ENCODE results near the gene RNF220. TPM values are rescaled to one million over a fixed set of nuclear protein-coding genes. Genes with fewer than 3 reads are reported as not detected.

Gene RNF220
- total and polyA plus RNA-seq, 9 donors, result 58.0 to 101 (median 64.7) TPM

DNA sequence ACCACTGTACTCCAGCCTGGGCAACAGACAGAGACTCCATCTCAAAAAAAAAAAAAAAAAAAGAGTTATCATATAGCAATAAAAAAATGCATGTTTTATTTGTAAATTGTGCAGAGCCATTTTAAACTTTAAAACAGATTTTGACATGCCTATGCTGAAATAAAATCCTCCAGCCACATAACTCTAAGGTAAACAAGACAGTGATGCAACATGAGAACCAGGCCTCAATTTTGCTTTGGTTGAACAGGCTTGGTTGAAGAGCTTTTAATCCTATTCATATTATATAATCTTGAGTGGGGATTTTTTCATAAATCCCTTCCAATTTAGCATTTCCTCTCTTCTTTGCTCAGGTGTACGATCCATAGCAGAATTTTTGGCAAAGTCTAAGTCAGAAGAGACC, 295.5 kb downstream of the RNF220 start:
- no peak overlapping the region for H3K4me3 ChIP-seq
- no peaks in the 10 kb centered on the region for H3K36me3 ChIP-seq
- no peak overlapping the region for H3K27ac ChIP-seq
- H3K27me3 ChIP-seq, result no peaks in the 10 kb centered on the region
- DNase-seq, result no peak
- no peaks in the 10 kb centered on the region for H3K4me1 ChIP-seq (ENCODE audit: insufficient read depth)
- no peak for TF ChIP-seq POLR2A (IDR thresholded peaks at IDR 0.05)
- H3K9me3 ChIP-seq, result no peaks in the 10 kb centered on the region
- intact Hi-C loops (cut with DNase I), result no loop called here
- WGBS, 3 donors, result 87 to 100% (median 97%) methylated on average over 1 of the region's 1 CpG

DNA sequence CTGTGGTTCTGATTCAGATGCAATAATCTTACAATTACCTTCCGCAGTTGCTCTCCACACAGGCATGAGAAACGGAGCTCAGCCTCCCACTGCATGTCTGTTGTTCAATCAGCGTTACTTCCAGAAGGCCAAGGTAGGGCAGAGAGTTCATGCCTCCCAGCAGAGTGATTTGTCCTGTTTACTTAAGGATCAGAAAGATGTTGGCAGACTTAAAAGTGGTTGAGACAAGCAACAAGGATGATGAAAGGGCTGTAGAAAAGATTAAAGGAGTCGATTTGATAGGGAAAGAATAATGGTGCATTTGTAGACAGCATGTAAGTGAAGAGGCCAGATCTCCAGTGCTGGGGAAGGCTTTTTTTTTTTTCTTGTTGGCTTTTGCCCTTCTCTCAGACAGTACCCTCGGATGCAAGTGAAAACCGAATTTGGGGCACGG, 296.1 kb downstream of the RNF220 start:
- 75 to 78% (median 77%) methylated on average over 7 of the region's 7 CpGs for WGBS, 3 donors
- H3K9me3 ChIP-seq, result no peaks in the 10 kb centered on the region
- no peak overlapping the region for H3K27ac ChIP-seq
- intact Hi-C loops (cut with DNase I), result no loop called here
- DNase-seq, result no peak
- no peaks in the 10 kb centered on the region for H3K27me3 ChIP-seq
- no peaks in the 10 kb centered on the region for H3K36me3 ChIP-seq
- H3K4me3 ChIP-seq, result no peak overlapping the region
- H3K4me1 ChIP-seq (ENCODE audit: insufficient read depth), result no peaks in the 10 kb centered on the region
- TF ChIP-seq, protein P1, sequence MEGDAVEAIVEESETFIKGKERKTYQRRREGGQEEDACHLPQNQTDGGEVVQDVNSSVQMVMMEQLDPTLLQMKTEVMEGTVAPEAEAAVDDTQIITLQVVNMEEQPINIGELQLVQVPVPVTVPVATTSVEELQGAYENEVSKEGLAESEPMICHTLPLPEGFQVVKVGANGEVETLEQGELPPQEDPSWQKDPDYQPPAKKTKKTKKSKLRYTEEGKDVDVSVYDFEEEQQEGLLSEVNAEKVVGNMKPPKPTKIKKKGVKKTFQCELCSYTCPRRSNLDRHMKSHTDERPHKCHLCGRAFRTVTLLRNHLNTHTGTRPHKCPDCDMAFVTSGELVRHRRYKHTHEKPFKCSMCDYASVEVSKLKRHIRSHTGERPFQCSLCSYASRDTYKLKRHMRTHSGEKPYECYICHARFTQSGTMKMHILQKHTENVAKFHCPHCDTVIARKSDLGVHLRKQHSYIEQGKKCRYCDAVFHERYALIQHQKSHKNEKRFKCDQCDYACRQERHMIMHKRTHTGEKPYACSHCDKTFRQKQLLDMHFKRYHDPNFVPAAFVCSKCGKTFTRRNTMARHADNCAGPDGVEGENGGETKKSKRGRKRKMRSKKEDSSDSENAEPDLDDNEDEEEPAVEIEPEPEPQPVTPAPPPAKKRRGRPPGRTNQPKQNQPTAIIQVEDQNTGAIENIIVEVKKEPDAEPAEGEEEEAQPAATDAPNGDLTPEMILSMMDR (IDR thresholded peaks at IDR 0.05), result no peak
- TF ChIP-seq POLR2A (IDR thresholded peaks at IDR 0.05), result no peak
- TF ChIP-seq EP300 (IDR thresholded peaks at IDR 0.05), result no peak

Small RNA genes within 50 kb of the gene (microRNA-seq; reads per million reads assigned to microRNA genes)
- 0 reads per million in 3 donors for gene MIR5584

Small RNA genes within 50 kb of the gene (small RNA-seq; reads per million reads assigned to genes)
- gene MIR5584 (not detected), gene RNU6-369P (not detected)

Other genes starting within 250 kb of the RNF220 start
- gene DMAP1, start 191.8 kb upstream of the RNF220 start, total RNA-seq, result 10 to 100 TPM; 35.8 to 46.9 (median 43.6) TPM
- gene DMAP1, start 191.8 kb upstream of the RNF220 start, polyA plus RNA-seq, result 10 to 100 TPM; 28.1 to 38.3 TPM
- 10 to 100 TPM; 41.7 to 67.0 (median 52.4) TPM for gene ERI3, start 50.0 kb upstream of the RNF220 start, total RNA-seq
- gene ERI3, start 50.0 kb upstream of the RNF220 start, polyA plus RNA-seq, result 10 to 100 TPM; 35.4 to 39.0 TPM